Activated CD4-positive, alpha-beta T cell treated with anti-CD3 and anti-CD28 coated beads, Interleukin-2, Interleukin-6, amounts not matched to agents 100 ng/mL and 50 ng/mL, durations not matched to agents 16 hours and 8 hours (primary cell): ENCODE measurements around the gene SCAMP2.

Source experiments
- DNase-seq: peaks from one replicate; pipeline ENCODE4 v3.0.0-alpha.2; 2020

SCAMP2 gene

DNA sequence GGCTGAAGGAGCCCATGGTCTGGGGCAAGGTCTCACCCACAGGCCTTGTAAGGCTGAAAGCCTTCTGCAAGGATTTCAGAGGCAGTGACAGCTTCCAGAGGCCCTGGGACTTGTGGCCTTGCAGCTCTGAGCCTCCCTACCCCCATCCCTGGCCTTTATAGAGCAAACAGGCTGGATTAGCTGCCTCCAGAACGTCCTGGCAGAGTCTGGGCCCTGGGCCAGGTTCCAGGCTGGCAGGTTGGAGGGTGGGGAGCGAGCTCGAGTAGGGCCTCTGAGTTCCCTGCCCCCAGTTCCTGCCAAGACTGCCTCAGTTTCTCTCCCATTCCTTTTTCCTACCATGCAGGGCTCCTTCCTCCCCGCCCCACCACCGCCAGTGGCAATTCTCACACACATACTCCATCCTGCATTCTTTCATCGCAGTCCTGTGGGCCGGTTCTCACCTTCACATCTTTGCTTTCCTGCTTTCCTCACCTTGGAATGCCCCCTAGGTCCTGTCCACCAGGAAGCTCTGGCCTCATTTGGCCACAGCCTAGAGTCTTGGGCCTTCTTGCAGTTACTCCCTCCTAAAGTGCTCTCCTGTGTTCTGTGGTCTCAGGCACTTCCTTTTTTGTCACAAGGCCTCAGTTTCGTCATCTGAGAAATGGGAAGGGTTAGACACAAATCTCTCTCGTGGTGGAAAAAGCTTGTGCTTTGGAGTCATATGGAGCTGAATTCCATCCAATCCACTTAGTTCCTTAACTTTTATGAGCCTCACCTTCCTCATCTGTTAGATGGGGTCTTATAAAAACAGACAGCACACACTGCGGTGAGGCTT lies 57.8 kb downstream of the SCAMP2 start:
- no peak for DNase-seq

GRCh38 chr15:74812533-74812932 lies 60.6 kb downstream of the SCAMP2 start, which contains the start of gene LMAN1L:
Gene LMAN1L (plus strand): TSS chr15:74812835. CDS start chr15:74812855, 20 bp downstream.
- DNase-seq, result no peak

DNA sequence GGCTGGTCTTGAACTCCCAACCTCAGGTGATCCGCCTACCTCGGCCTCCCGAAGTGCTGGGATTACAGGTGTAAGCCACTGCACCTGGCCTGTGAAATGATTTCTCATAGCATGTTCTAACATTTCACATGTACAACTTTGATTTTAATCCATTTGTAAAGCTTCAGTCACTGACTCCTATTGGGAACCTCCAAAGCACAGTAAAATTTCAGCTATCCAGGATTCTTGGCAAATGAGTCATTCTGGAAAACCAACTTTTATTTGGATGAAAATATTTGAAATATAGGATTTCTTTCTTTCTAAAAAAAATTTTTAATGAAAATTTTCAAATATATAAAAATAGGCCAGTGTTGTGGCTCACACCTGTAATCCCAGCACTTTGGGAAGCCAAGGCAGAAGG lies 63.2 kb downstream of the SCAMP2 start:
- no peak for DNase-seq

- DNase-seq, result no peak
Measured at GRCh38 chr15:74809242-74809641, 63.9 kb downstream of the SCAMP2 start.

- DNase-seq, result no peak
Measured at GRCh38 chr15:74808840-74809229, 64.3 kb downstream of the SCAMP2 start.

GRCh38 chr15:74808078-74808839 lies 64.9 kb downstream of the SCAMP2 start:
- no peak for DNase-seq

DNA sequence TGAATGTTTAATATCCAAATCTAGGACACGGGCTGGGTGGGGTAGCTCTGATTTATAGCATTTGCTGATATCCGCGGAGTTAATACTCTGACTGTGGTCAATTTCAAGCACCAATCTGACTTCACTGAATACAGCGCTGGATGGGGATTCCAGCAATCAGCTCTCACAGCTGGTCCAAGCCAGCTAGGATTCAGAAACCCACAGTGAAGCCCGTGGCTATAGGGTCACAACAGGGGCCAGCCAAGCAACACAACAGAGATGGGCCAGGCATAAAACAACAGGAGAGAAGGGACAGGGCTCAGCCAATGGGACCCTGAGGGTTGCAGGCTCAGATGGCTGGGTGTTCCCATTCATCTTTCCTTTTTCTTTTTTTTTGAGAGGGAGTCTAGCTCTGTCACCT lies 65.9 kb downstream of the SCAMP2 start:
- DNase-seq, result no peak

GRCh38 chr15:74804935-74805334 lies 68.2 kb downstream of the SCAMP2 start:
- DNase-seq, result no peak

DNA sequence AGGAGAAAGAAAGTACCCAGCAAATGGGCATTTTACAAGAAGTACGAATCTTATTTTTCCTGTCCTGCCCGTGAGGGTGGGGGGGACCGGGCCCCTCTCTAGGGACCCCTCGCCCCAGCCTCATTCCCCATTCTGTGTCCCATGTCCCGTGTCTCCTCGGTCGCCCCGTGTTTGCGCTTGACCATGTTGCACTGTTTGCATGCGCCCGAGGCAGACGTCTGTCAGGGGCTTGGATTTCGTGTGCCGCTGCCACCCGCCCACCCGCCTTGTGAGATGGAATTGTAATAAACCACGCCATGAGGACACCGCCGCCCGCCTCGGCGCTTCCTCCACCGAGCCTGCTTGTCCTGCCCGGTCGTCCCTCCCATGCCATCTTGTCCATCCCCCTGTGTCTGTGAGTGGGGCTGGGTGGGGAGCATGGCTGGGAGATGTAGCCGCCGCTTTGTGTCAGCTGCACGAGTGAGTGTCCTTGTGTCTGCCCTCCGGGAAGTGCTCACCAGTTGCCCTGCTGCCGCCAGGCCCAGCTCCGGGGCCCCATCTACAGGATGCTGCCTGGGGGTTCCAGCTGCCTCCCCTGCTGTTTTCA lies 70.2 kb downstream of the SCAMP2 start:
- DNase-seq, result no peak

GRCh38 chr15:74802290-74802689 lies 70.9 kb downstream of the SCAMP2 start:
- no peak for DNase-seq

DNA sequence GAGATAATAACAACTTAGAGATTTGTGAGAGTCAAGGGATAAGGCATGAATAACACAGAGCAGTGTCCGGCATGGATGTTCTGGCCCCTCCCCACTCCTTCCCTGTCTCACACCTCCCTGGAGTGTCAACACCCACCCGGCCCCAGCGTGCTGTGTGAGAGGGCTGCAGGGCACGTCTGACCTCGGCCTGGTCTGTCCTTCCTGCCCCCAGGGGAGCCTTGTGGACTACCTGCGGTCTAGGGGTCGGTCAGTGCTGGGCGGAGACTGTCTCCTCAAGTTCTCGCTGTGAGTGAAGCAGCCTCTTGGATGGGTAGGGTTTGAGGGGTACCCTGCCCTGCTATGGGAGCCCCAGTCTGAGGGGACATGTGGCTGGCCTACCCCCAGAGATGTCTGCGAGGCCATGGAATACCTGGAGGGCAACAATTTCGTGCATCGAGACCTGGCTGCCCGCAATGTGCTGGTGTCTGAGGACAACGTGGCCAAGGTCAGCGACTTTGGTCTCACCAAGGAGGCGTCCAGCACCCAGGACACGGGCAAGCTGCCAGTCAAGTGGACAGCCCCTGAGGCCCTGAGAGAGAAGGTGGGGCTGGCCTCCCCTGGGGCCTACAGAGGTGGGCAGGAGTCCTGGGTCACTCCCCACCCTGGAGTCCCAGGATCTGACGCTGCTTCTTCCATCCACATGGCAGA lies 71.7 kb downstream of the SCAMP2 start:
- no peak for DNase-seq

GRCh38 chr15:74800559-74801094 lies 72.5 kb downstream of the SCAMP2 start:
- no peak for DNase-seq

GRCh38 chr15:74799856-74800558 lies 73.2 kb downstream of the SCAMP2 start:
- DNase-seq, result peak; percentile 91

GRCh38 chr15:74799255-74799855 lies 73.8 kb downstream of the SCAMP2 start:
- peak; percentile 42 for DNase-seq

DNA sequence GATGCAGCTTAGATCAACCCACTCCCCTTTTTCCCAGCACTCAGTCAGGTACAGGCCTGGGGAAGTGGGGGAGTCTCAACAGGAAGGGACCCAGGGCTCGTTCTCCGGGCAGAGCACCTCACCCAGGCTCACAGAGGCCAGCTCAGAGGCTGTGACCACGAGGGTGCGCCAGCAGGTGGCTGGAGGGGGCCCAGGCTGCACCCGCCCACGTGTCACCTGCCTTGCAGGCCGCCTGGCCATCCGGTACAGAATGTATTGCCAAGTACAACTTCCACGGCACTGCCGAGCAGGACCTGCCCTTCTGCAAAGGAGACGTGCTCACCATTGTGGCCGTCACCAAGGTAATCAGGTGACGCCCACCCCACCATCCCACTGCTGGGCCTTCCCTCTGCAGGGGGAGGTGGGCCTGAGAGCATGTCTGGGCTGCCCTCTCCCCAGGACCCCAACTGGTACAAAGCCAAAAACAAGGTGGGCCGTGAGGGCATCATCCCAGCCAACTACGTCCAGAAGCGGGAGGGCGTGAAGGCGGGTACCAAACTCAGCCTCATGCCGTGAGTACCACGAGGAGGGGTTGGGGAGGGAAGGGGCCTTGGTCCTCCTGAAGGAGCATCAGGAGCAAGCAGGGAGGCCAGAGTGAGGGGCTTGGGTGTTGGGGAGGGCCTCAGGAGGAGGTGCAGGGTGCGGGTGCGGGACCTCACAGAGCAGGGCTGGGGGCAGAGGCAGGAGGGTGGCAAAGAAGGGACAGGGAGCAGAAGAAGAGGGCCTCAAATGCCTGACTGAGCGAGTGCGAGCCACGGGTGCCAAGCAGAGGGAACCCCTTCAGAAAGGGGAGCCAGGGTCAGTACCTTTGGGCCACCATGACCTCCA lies 74.5 kb downstream of the SCAMP2 start:
- DNase-seq, result no peak

DNA sequence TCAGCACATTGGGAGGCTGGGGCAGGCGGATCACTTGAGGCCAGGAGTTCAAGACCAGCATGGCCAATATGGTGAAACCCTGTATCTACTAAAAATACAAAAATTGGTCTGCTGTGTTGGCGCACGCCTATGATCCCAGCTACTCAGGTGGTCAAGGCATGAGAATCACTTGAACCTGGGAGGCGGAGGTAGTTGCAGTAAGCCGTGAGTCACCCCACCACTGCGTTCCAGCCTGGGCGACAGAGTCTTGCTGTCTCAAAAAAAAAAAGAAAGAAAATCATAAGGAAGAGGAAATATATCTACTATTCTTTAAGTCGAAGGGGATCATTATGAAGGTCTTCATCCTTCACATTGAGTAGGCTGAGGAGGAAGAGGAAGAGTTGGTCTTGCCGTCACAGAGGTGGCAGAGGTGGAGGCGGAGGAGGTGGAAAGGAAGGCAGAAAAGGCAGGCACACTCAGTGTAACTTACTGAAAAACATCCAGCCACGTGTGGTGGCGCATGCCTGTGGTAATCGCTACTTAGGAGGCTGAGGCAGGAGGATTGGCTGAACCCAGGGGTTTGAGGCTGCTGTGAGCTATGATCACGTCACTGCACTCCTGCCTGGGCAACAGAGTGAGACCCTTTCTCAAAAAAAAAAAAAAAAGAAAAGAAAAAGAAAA lies 77.1 kb downstream of the SCAMP2 start:
- peak; percentile 49 for DNase-seq

DNA sequence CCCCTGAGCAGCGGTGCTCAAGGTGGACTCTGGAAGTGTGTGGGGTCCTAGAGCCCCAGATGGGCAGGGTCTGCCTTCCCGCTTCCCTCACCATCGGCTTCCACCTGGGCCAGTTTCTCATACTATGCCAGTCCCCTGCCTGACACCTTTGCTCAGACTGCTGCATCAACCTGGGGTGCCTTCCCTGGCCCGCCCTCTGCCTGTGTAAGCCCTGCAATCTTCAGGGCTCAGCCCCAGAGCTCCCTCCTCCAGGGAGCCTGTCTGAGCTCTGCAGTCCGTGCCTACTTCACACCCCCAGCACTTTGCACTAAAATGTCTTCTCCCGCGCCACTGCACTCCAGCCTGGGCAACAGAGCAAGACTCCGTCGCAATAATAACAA lies 78.2 kb downstream of the SCAMP2 start:
- DNase-seq, result no peak

- DNase-seq, result no peak
Measured at GRCh38 chr15:74794248-74794969, 78.8 kb downstream of the SCAMP2 start.
